NT2/D1 (cell line): ENCODE measurements around the gene ORM1.

Experiments used
- DNase-seq: peaks from one replicate; pipeline ENCODE4 v3.0.0-alpha.2; 2011; ENCODE audit warnings: low read depth, low spot score
- H3K27me3 ChIP-seq: 2 replicates; pipeline ENCODE4 v1.6.0; 2011; ENCODE audit warnings: mild to moderate bottlenecking; ENCODE audit not compliant: insufficient read length, insufficient read depth
- H3K36me3 ChIP-seq: 2 replicates; pipeline ENCODE4 v1.6.1; 2011; ENCODE audit warnings: mild to moderate bottlenecking, low read length, mixed read lengths; ENCODE audit not compliant: insufficient read depth, insufficient read length
- H3K4me1 ChIP-seq: 2 replicates; pipeline ENCODE4 v1.5.1; 2011; ENCODE audit not compliant: insufficient read depth, insufficient read length
- H3K4me3 ChIP-seq: 2 replicates; pipeline ENCODE4 v1.5.1; 2011; ENCODE audit warnings: low read depth; ENCODE audit not compliant: insufficient read length
- H3K9ac ChIP-seq: 2 replicates; pipeline ENCODE4 v1.6.0; 2011; ENCODE audit warnings: low read depth; ENCODE audit not compliant: insufficient read length
- H3K9me3 ChIP-seq: 2 replicates; pipeline ENCODE4 v1.5.1; 2011; ENCODE audit warnings: mild to moderate bottlenecking, low read length; ENCODE audit not compliant: insufficient read depth
- SUZ12 ChIP-seq: IDR thresholded peaks from 2 replicates; pipeline ENCODE4 v1.6.1; 2011; ENCODE audit not compliant: insufficient read length, insufficient read depth; ENCODE audit errors: extremely low read depth
- YY1 ChIP-seq: IDR thresholded peaks from 2 replicates; pipeline ENCODE4 v1.6.1; 2011; ENCODE audit not compliant: insufficient read length, insufficient read depth
- ZNF274 ChIP-seq: IDR thresholded peaks from 2 replicates; pipeline ENCODE4 v1.6.1; 2011; ENCODE audit warnings: mild to moderate bottlenecking, low read depth, low read length

The ORM1 gene

GRCh38 chr9:114346146-114346545 is 23.2 kb downstream of the ORM1 start:
- no peak for TF ChIP-seq SUZ12
- no peak for TF ChIP-seq ZNF274
- no peak for TF ChIP-seq YY1
- peaks cover 87% of the 10 kb centered on the region for H3K36me3 ChIP-seq
- H3K9ac ChIP-seq: no peak overlapping the region
- no peak for DNase-seq
- H3K27me3 ChIP-seq: no peaks in the 10 kb centered on the region
- H3K4me1 ChIP-seq: peaks cover 13% of the 10 kb centered on the region
- H3K9me3 ChIP-seq: no peaks in the 10 kb centered on the region
- H3K4me3 ChIP-seq: no peak overlapping the region

- H3K27me3 ChIP-seq: no peaks in the 10 kb centered on the region
- H3K9ac ChIP-seq: peak overlapping the region; percentile 4
- H3K36me3 ChIP-seq: peaks cover 83% of the 10 kb centered on the region
- H3K4me1 ChIP-seq: peaks cover 13% of the 10 kb centered on the region
- no peak overlapping the region for H3K4me3 ChIP-seq
- no peak for DNase-seq
- no peaks in the 10 kb centered on the region for H3K9me3 ChIP-seq
- TF ChIP-seq SUZ12: no peak
Observed at GRCh38 chr9:114347675-114348074, 24.8 kb downstream of the ORM1 start.

- H3K27me3 ChIP-seq: no peaks in the 10 kb centered on the region
- TF ChIP-seq YY1 (no peak), SUZ12 (no peak), ZNF274 (no peak)
- peak overlapping the region; percentile 54 for H3K9ac ChIP-seq
- no peaks in the 10 kb centered on the region for H3K9me3 ChIP-seq
- no peak for DNase-seq
- H3K36me3 ChIP-seq: peaks cover 76% of the 10 kb centered on the region
- peaks cover 13% of the 10 kb centered on the region for H3K4me1 ChIP-seq
- no peak overlapping the region for H3K4me3 ChIP-seq
Observed at GRCh38 chr9:114348261-114348905, 25.5 kb downstream of the ORM1 start.

GRCh38 chr9:114348906-114349482 is 26.1 kb downstream of the ORM1 start:
- peaks cover 72% of the 10 kb centered on the region for H3K36me3 ChIP-seq

GRCh38 chr9:114349713-114350480 is 27.0 kb downstream of the ORM1 start:
- no peaks in the 10 kb centered on the region for H3K9me3 ChIP-seq
- peaks cover 13% of the 10 kb centered on the region for H3K4me1 ChIP-seq
- H3K4me3 ChIP-seq: no peak overlapping the region
- H3K9ac ChIP-seq: no peak overlapping the region
- H3K36me3 ChIP-seq: peaks cover 69% of the 10 kb centered on the region
- no peak for TF ChIP-seq YY1
- no peak for TF ChIP-seq SUZ12
- no peak for TF ChIP-seq ZNF274
- no peaks in the 10 kb centered on the region for H3K27me3 ChIP-seq
- no peak for DNase-seq

More at GRCh38 chr9:114348906-114349482, 26.1 kb downstream of the ORM1 start:
- TF ChIP-seq ZNF274 (no peak), SUZ12 (no peak)
- Histone ChIP-seq H3K27me3 (no peaks in the 10 kb centered on the region), H3K4me3 (no peak overlapping the region), H3K9me3 (no peaks in the 10 kb centered on the region), H3K9ac (peak overlapping the region; percentile 54), H3K4me1 (peaks cover 13% of the 10 kb centered on the region)
- DNase-seq: peak; percentile 84

- Histone ChIP-seq H3K4me1 (peaks cover 13% of the 10 kb centered on the region), H3K36me3 (peaks cover 68% of the 10 kb centered on the region), H3K27me3 (no peaks in the 10 kb centered on the region), H3K9me3 (no peaks in the 10 kb centered on the region), H3K4me3 (no peak overlapping the region), H3K9ac (no peak overlapping the region)
- no peak for TF ChIP-seq ZNF274
- no peak for TF ChIP-seq SUZ12
- no peak for TF ChIP-seq YY1
- DNase-seq: no peak
Observed at GRCh38 chr9:114350636-114351401, 27.9 kb downstream of the ORM1 start.
